Measurements from ENCODE around the gene DMC1. TPM values are rescaled to one million over a fixed set of nuclear protein-coding genes. Genes with fewer than 3 reads are reported as not detected.

DMC1 gene
- total RNA-seq, 6 experiments from 2014 or later: 0.55 TPM; not detected in 5

GRCh38 chr22:38482662-38483308, 87.2 kb downstream of the DMC1 start:
- intact Hi-C loops (cut with DNase I): no loop called here
- ATAC-seq (no peak), DNase-seq (no peak)
- no peak overlapping the region for H3K4me3 ChIP-seq
- no peak overlapping the region for H3K27ac ChIP-seq
- TF ChIP-seq POLR2A (IDR thresholded peaks at IDR 0.05): no peak
- no peak for TF ChIP-seq CTCF (IDR thresholded peaks at IDR 0.05)
- peaks cover 13 to 70% (median 50%) of the 10 kb centered on the region in 4 donors for H3K36me3 ChIP-seq
- no peaks in the 10 kb centered on the region for H3K4me1 ChIP-seq
- no peaks in the 10 kb centered on the region for H3K9me3 ChIP-seq
- WGBS (ENCODE audit: insufficient coverage, low coverage, low lambda C conversion rate, missing lambda C conversion rate): 94% methylated on average over 5 of the region's 6 CpGs
- no peaks in the 10 kb centered on the region for H3K27me3 ChIP-seq

DNA sequence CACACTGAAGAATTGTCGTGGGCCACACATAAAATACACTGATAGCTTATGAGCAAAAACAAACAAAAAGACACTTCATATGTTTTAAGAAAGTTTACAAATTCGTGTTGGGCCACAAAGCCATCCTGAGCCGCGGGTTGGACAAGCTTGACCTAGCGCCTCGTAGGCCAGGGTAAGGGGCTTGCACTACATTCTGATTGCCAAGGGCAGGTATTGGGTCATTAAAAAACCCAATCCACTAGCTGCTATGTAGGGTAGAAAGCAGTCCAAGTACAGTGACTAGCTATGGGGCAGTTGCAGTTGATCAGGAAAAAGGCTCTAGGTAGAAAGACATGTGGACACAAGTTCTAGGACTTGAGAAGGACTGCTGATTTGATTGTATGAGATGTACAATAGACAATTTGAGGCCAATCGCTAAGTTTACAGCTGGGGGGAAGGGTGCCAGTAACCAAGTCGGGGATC, 88.1 kb downstream of the DMC1 start:
- H3K27me3 ChIP-seq: no peaks in the 10 kb centered on the region
- H3K9me3 ChIP-seq: no peaks in the 10 kb centered on the region
- DNase-seq (no peak), ATAC-seq (no peak)
- intact Hi-C loops (cut with DNase I): no loop called here
- no peak overlapping the region for H3K4me3 ChIP-seq
- WGBS (ENCODE audit: insufficient coverage, low coverage, low lambda C conversion rate, missing lambda C conversion rate): 87% methylated on average over 8 of the region's 8 CpGs
- no peak overlapping the region for H3K27ac ChIP-seq
- TF ChIP-seq POLR2A (IDR thresholded peaks at IDR 0.05) (no peak), CTCF (IDR thresholded peaks at IDR 0.05) (no peak)
- H3K36me3 ChIP-seq: peaks cover 13 to 61% (median 43%) of the 10 kb centered on the region in 4 donors
- no peaks in the 10 kb centered on the region for H3K4me1 ChIP-seq

GRCh38 chr22:38481162-38481870, 88.7 kb downstream of the DMC1 start:
- H3K27ac ChIP-seq: no peak overlapping the region
- H3K4me3 ChIP-seq: no peak overlapping the region

More at GRCh38 chr22:38481162-38481870, 88.7 kb downstream of the DMC1 start:
- no peaks in the 10 kb centered on the region for H3K27me3 ChIP-seq
- TF ChIP-seq POLR2A (IDR thresholded peaks at IDR 0.05) (no peak), CTCF (IDR thresholded peaks at IDR 0.05) (no peak)
- no peak for ATAC-seq
- DNase-seq: no peak
- H3K9me3 ChIP-seq: no peaks in the 10 kb centered on the region
- 74% methylated on average over 2 of the region's 3 CpGs for WGBS (ENCODE audit: insufficient coverage, low coverage, low lambda C conversion rate, missing lambda C conversion rate)
- H3K4me1 ChIP-seq: no peaks in the 10 kb centered on the region
- peaks cover 13 to 55% (median 38%) of the 10 kb centered on the region in 4 donors for H3K36me3 ChIP-seq
- intact Hi-C loops (cut with DNase I): no loop called here
